ENCODE measurements around the gene PLAC8L1. TPM values are rescaled to one million over a fixed set of nuclear protein-coding genes. Genes with fewer than 3 reads are reported as not detected.
"Not testable (repeated sequence)": the region's sequence is repeated elsewhere in the genome, so short reads cannot be mapped to it uniquely, and the experiment has no call there.

Gene PLAC8L1
- total and polyA plus RNA-seq, 2 of the 8 experiments (the other 6 are each of a cell fraction or from before 2014, with no cell fraction given) = 0.42 TPM; not detected in 1

DNA sequence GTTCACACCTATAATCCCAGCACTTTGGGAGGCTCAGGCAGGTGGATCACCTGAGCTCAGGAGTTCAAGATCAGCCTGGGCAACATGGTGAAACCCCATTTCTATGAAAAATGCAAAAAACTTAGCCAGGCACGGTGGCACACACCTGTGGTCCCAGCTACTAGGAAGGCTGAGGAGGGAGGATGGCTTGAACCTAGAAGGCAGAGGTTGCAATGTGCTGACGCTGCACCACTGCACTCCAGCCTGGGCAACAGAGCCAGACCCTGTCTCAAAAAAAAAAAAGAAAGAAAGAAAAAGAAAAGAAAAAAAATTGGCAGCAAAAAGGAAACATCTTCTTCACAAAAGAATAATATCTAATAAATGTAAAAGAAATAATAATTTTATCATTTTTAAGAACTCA is 3.5 kb upstream of the PLAC8L1 start:
- H2BK5ac ChIP-seq (ENCODE audit: low read depth, low read length); H3K4me3 ChIP-seq (ENCODE audit: extremely low read depth in 1 of 4, insufficient read depth in 2 of 4, low read depth in 3 of 4, low read length in 4 of 4); H3K4me1 ChIP-seq (replicated peaks in 1 of 4; ENCODE audit: control insufficient read depth in 3 of 4, insufficient read depth in 4 of 4, low read length in 3 of 4); H3K18ac ChIP-seq (ENCODE audit: extremely low read depth, low read length); H2BK12ac ChIP-seq (ENCODE audit: low read depth, low read length); H3K4ac ChIP-seq (replicated peaks; ENCODE audit: insufficient read length, low read depth, low read length); H3K4me2 ChIP-seq (ENCODE audit: insufficient read depth in 1 of 2, low read depth in 2 of 2, low read length in 2 of 2); H2AFZ ChIP-seq (ENCODE audit: low read length); H2BK120ac ChIP-seq (replicated peaks; ENCODE audit: low read depth, low read length); H3K23ac ChIP-seq (ENCODE audit: insufficient read length); H4K8ac ChIP-seq (ENCODE audit: extremely low read depth, insufficient read depth, low read length); H4K20me1 ChIP-seq (replicated peaks in 1 of 2; ENCODE audit: control insufficient read depth in 1 of 2, insufficient read depth in 2 of 2, low read length in 2 of 2); H3K9me3 ChIP-seq (ENCODE audit: insufficient read depth in 2 of 2, low read depth in 1 of 2, low read length in 1 of 2); H4K91ac ChIP-seq (replicated peaks; ENCODE audit: insufficient read length, low read length); H2AK5ac ChIP-seq (ENCODE audit: low read depth, low read length); DNase-seq (ENCODE audit: low read depth in 1 of 2, low spot score in 2 of 2); H4K5ac ChIP-seq (ENCODE audit: insufficient read length, low read depth, low read length); FAIRE-seq; H3K14ac ChIP-seq (ENCODE audit: insufficient read length); H2BK15ac ChIP-seq (ENCODE audit: low read length); H3K27ac ChIP-seq (ENCODE audit: low read depth, low read length); H3K56ac ChIP-seq (replicated peaks; ENCODE audit: insufficient read length, low read depth, low read length); H3K79me2 ChIP-seq (ENCODE audit: control insufficient read depth in 1 of 2, insufficient read depth in 2 of 2, low read length in 2 of 2); H3K9ac ChIP-seq (replicated peaks in 1 of 4; ENCODE audit: extremely low read depth in 1 of 4, low read depth in 3 of 4, low read length in 3 of 4); H3K27me3 ChIP-seq (replicated peaks in 1 of 4; ENCODE audit: control insufficient read depth in 3 of 4, extremely low read depth in 1 of 4, insufficient read depth in 3 of 4, low read length in 3 of 4); H3K79me1 ChIP-seq (ENCODE audit: low read depth, low read length); H2BK20ac ChIP-seq (ENCODE audit: low read length); H3K23me2 ChIP-seq (ENCODE audit: low read depth, low read length): not testable (repeated sequence)
- ChIA-PET CTCF (ENCODE audit: partially characterized antibody) (interaction anchor here (0.9 to 1.9 kb wide), 5 partner anchors 11 to 201 kb away, joined by 3 to 5 read pairs (median 3); no protein-coding TSS in a partner anchor), POLR2A (ENCODE audit: partially characterized antibody) (interaction anchor here (1.0 to 2.4 kb wide), 3 partner anchors 8 to 94 kb away, joined by 4 to 7 read pairs (median 5); partner anchors contain the start of gene RBM27)
- WGBS, 2 experiments (ENCODE audit: extremely low coverage in 1 of 2, insufficient coverage in 1 of 2, insufficient read length in 1 of 2, insufficient replicate concordance in 2 of 2, low coverage in 1 of 2, low lambda C conversion rate in 2 of 2, missing lambda C conversion rate in 1 of 2) = 86% methylated on average over 2 of the region's 2 CpGs; no CpG with 5 or more reads in 1 of the 2 experiments
- peaks cover 0 to 24% (median 15%) of the 10 kb centered on the region in 4 experiments; a peak in 7 of 8 replicates for H3K36me3 ChIP-seq (ENCODE audit: control insufficient read depth in 2 of 4, insufficient read depth in 4 of 4, low read length in 3 of 4)

Measured in H1 (cell line).